Heart left ventricle (tissue), 16 donors: ENCODE results near the gene NR4A1. TPM values are rescaled to one million over a fixed set of nuclear protein-coding genes. Genes with fewer than 3 reads are reported as not detected.
A peak's percentile ranks its signal among the peaks of the same experiment; 100 is the strongest.

Experiments used
- ATAC-seq, 4 donors: fragments of 200-7000 bp; cut with Tn5 transposase; one replicate each; pipeline ENCODE4 v1.9.1; 2020 to 2022; ENCODE audit warnings: moderate library complexity in 4 of 4, mild to moderate bottlenecking in 3 of 4, moderate number of reproducible peaks in 1 of 4
- DNase-seq, 5 donors: peaks; one replicate each; pipeline ENCODE4 v3.0.0-alpha.2; 2020
- H3K27ac ChIP-seq, 12 donors: fragments of 200-600 bp; sonication (generic) in 4 of 12; one replicate each; pipeline versions ENCODE4 v1.5.0 to v1.8.0; 2016 to 2022; ENCODE audit warnings: mild to moderate bottlenecking in 2 of 12
- H3K27me3 ChIP-seq, 9 donors: fragments of 200-600 bp; sonication (generic) in 2 of 9; one replicate each; pipeline versions ENCODE4 v1.5.1 to v1.8.0; 2016 to 2022; ENCODE audit warnings: mild to moderate bottlenecking in 3 of 9
- H3K36me3 ChIP-seq, 9 donors: fragments of 200-600 bp; sonication (generic) in 2 of 9; one replicate each; pipeline versions ENCODE4 v1.5.0 to v1.8.0; 2018 to 2022; ENCODE audit warnings: mild to moderate bottlenecking in 2 of 9
- H3K4me1 ChIP-seq, 12 donors: fragments of 200-600 bp; sonication (generic) in 4 of 12; one replicate each; pipeline versions ENCODE4 v1.5.0 to v1.8.0; 2016 to 2022; ENCODE audit warnings: mild to moderate bottlenecking in 3 of 12
- H3K4me3 ChIP-seq, 12 donors: fragments of 200-600 bp; sonication (generic) in 4 of 12; one replicate each; pipeline versions ENCODE4 v1.5.0 to v1.8.0; 2017 to 2022; ENCODE audit warnings: mild to moderate bottlenecking in 9 of 12, moderate library complexity in 4 of 12
- H3K9me3 ChIP-seq, 12 donors: fragments of 200-600 bp; sonication (generic) in 4 of 12; one replicate each; pipeline versions ENCODE4 v1.5.0 to v1.8.0; 2016 to 2022; ENCODE audit warnings: mild to moderate bottlenecking in 1 of 12
- POLR2A ChIP-seq, 2 donors: fragments of 450-650 bp; IDR thresholded peaks; one replicate each; pipeline ENCODE4 v1.6.1; 2017; ENCODE audit warnings: antibody characterized with exemption in 2 of 2, mild to moderate bottlenecking in 2 of 2, moderate library complexity in 2 of 2
- WGBS, 4 donors: extraction: QIAGEN DNeasy Blood & Tissue Kit in 2 of 4; methylation state at CpG; one replicate each; pipeline versions ENCODE4 v1.1.5 to v1.1.7; 2013 to 2018; 5-methylcytosine and 5-hydroxymethylcytosine counted together
- intact Hi-C, 10 donors: fragments of 100-400 bp; cut with DNase I; formaldehyde crosslinking; loops; one replicate each; pipeline versions ENCODE4 v1.11.1 to v1.14.2; 2022
- polyA plus RNA-seq, 2 donors: library from polyadenylated mRNA; stranded (reverse); fragments of 200-250 nt; gene quantifications; one replicate each; pipeline ENCODE4 v1.2.3, GENCODE V29; 2013
- total RNA-seq, 9 donors: library from RNA; depleted of rRNA in 2 of 9; stranded (reverse); fragments of >200 nt in 2 of 9; fragmentation: NEBNext Ultra II Directional in 3 of 9; extraction: Animal tissue kit (Norgen Biotek cat#: 25700) in 3 of 9; gene quantifications; one replicate each; pipeline versions ENCODE4 v1.1.0 to v1.2.4, GENCODE V29; 2016 to 2023
- TF ChIP-seq, protein P1 (sequence below), 12 donors: fragments of 200-600 bp; sonication (generic) in 4 of 12; IDR thresholded peaks; one replicate each; pipeline versions ENCODE4 v1.5.0 to v1.8.0; 2018 to 2022; ENCODE audit warnings: antibody characterized with exemption in 12 of 12, mild to moderate bottlenecking in 5 of 12
- donor health status: ischemic (EF 13 %, LVEDD 7.1; RV severe dilation, severe dysfunction).
- donor health status: healthy with polysubstance abuse.
- donor health status: DM: no; HTN: yes; CAD: no.
- donor health status: DM: no; HTN: no; CAD: no.
- donor health status: ischemic (EF 25% LVEDD 6.9; RV normal size, moderate dysfunction).
- donor health status: ischemic (EF 25% LVEDD 5.7; RV mildly dilated, moderate dysfunction).
- donor health status: healthy.
- donor health status: DM: yes; HTN: yes; CAD: no.
- donor health status: ischemic (EF 35%, LVEDD 5.7; RV mildly dilated, moderate dysfunction).
- donor health status: nonischemic (EF 11% LVEDD 7.7; RV severe dilation, severe dysfunction).
- donor health status: DM: yes; HTN: yes; CAD: no.
- donor health status: PGD.
- donor health status: ischemic (EF 29% LVEDD 5.4; RV normal size, mild dysfunction).
- donor health status: nonischemic (EF 23%, LVEDD 6.1; RV moderate dilation, normal function).

The NR4A1 gene
- total and polyA plus RNA-seq, 11 donors: 22.0 to 140 (median 46.0) TPM

DNA sequence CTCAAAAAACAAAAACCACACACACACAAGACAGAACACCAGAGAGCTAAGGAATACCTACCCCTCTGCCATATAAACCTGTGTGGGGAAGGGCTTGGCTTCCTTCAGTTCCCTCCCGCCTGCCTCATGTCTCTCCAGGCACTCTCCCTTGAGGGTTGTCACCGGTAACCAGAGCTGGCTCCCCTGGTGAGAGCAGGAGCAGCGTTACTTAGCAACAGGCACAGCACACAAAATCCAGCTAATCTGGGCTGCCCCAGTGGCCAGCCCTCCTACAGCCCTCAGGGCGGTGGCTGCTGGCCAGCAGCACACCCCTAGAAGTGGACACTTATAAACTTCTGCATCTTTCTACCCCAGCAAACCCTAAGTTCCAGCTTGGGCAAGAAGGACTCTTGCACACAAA, 21.6 kb upstream of the NR4A1 start:
- peak in 4 of 5 donors; percentile 66 to 81 (median 74) for DNase-seq
- H3K27ac ChIP-seq: peak overlapping the region in 6 of 12 donors; percentile 1 to 71 (median 28)
- H3K4me1 ChIP-seq: peaks cover 5 to 66% (median 39%) of the 10 kb centered on the region in 12 donors
- ATAC-seq: peak; percentile 4 to 19 (median 11)
- H3K36me3 ChIP-seq: no peaks in the 10 kb centered on the region
- no peak overlapping the region for H3K4me3 ChIP-seq
- WGBS, 4 donors: 24 to 30% (median 29%) methylated on average over 3 to 4 of the region's 4 CpGs
- H3K9me3 ChIP-seq: no peaks in the 10 kb centered on the region
- TF ChIP-seq, protein P1, sequence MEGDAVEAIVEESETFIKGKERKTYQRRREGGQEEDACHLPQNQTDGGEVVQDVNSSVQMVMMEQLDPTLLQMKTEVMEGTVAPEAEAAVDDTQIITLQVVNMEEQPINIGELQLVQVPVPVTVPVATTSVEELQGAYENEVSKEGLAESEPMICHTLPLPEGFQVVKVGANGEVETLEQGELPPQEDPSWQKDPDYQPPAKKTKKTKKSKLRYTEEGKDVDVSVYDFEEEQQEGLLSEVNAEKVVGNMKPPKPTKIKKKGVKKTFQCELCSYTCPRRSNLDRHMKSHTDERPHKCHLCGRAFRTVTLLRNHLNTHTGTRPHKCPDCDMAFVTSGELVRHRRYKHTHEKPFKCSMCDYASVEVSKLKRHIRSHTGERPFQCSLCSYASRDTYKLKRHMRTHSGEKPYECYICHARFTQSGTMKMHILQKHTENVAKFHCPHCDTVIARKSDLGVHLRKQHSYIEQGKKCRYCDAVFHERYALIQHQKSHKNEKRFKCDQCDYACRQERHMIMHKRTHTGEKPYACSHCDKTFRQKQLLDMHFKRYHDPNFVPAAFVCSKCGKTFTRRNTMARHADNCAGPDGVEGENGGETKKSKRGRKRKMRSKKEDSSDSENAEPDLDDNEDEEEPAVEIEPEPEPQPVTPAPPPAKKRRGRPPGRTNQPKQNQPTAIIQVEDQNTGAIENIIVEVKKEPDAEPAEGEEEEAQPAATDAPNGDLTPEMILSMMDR (IDR thresholded peaks at IDR 0.05): no peak
- no peak for TF ChIP-seq POLR2A (IDR thresholded peaks at IDR 0.05)
- intact Hi-C loops: loop anchor here in 1 of 10 donors (2.0 kb wide), 1 partner anchor 45 kb away; no protein-coding TSS in a partner anchor
- H3K27me3 ChIP-seq: no peaks in the 10 kb centered on the region

DNA sequence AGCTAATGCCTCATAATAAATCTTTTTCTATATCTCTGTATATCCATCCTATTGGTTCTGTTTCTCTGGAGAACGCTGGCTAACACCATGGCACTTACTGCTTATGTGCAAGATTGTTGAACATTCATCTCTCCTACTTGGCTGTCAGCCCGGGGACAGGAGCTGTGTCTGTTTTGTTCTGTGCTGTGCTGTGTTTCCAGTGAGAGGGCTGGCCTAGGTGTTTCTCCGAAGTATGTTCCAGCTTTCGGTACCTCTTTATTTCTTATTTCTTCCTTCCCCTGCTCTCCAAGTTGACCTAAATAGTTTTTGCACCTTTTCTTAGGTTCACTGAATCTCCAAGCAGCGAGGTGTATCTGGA, 18.8 kb upstream of the NR4A1 start:
- peak overlapping the region in 10 of 12 donors; percentile 13 to 52 (median 43) for H3K4me3 ChIP-seq
- peak in 4 of 5 donors; percentile 84 to 86 (median 84) for DNase-seq
- no peaks in the 10 kb centered on the region for H3K9me3 ChIP-seq
- 3 to 7% (median 5%) methylated on average over 5 of the region's 5 CpGs for WGBS, 4 donors
- TF ChIP-seq, protein P1 (IDR thresholded peaks at IDR 0.05): no peak
- TF ChIP-seq POLR2A (IDR thresholded peaks at IDR 0.05): no peak
- peak overlapping the region; percentile 83 to 98 (median 96) for H3K27ac ChIP-seq
- no peaks in the 10 kb centered on the region for H3K27me3 ChIP-seq
- intact Hi-C loops: loop anchor here in 4 of 10 donors (2.0 kb wide), 2 partner anchors 18 to 36 kb away; partner anchors contain the start of genes NR4A1 (in 4 of the 4) and ATG101 (in 2 of the 4)
- peaks cover 14 to 61% (median 36%) of the 10 kb centered on the region in 12 donors for H3K4me1 ChIP-seq
- H3K36me3 ChIP-seq: no peaks in the 10 kb centered on the region
- ATAC-seq: peak; percentile 29 to 56 (median 51)

DNA sequence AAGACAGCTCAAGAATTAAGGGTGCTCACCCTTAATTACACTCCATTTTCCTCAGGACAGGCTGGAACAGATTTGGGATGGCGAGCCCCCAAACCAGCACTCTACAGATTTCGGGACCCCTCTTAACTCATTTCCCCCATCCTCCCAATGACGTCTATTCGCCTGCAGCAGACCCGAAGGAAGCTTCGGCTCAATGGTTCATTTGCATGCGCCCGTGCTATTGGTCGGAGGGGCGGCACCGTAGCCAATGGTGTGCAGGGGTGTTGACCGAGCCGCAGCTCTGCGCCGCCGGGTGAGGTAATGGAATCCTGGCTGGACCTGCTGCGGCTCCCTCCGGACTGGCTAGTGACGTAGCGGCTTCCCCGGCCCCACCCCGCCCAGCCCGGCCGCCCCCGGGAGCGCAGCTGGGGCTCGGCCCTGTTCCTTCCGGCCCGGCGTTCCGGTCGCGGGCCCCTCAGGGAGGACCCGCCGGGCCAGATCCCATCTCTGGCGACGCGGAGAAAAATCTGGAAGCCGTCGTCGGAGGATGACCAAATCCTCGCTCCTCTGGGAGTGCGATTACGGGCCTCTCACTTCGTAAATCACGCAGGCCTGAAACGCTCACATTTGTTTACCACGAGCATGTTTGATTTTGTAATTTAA, 18.3 kb upstream of the NR4A1 start:
- DNase-seq: peak; percentile 98 to 100 (median 99)
- Histone ChIP-seq H3K9me3 (no peaks in the 10 kb centered on the region), H3K4me1 (peaks cover 14 to 63% (median 38%) of the 10 kb centered on the region in 12 donors), H3K27me3 (no peaks in the 10 kb centered on the region), H3K27ac (peak overlapping the region; percentile 83 to 98 (median 96)), H3K4me3 (peak overlapping the region in 10 of 12 donors; percentile 20 to 52 (median 43)), H3K36me3 (no peaks in the 10 kb centered on the region)
- TF ChIP-seq POLR2A (IDR thresholded peaks at IDR 0.05): peak; percentile 85 to 91
- TF ChIP-seq, protein P1 (IDR thresholded peaks at IDR 0.05): no peak
- ATAC-seq: peak; percentile 92 to 95 (median 94)
- intact Hi-C loops: loop anchor here in 4 of 10 donors (2.0 kb wide), 2 partner anchors 18 to 36 kb away; partner anchors contain the start of genes NR4A1 (in 4 of the 4) and ATG101 (in 2 of the 4)
- 0 to 2% (median 0%) methylated on average over 17 to 48 of the region's 48 CpGs for WGBS, 4 donors

DNA sequence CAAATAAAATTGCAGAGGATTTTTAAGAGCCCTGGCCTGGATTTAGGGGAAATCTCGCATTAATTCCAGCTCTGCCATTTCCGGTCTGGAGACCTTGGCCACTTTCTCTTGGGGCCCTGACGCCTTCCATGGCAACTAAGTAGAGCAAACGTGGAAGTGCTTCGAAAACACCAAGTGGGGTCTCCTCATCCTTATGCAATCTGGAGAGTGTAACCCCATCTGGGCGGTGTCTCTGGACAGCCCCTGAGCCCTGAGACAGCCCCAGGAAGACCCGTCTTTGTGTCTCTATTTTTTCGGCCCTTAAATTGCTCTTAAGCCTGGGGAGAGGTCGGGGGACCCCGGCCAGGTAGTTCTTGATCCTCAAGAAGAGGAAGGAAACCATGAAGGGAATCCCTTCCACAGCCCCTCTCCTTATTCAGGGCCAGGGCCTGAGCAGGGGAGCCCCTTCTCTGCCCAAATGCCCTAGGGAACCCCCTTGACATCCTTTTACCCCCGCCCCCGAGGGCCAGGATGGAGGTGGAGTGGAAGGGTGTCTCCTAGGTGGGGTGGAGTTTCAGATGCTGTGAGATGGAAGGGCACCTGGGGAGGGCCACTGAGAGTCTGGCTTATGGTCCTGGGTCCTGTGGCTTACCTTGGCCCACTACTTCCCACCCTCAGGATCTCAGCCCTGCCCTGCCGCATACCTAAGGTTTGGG, 17.6 kb upstream of the NR4A1 start:
- ATAC-seq: no peak
- H3K9me3 ChIP-seq: no peaks in the 10 kb centered on the region
- intact Hi-C loops: loop anchor here in 4 of 10 donors (2.0 kb wide), 2 partner anchors 17 to 35 kb away; partner anchors contain the start of genes NR4A1 (in 4 of the 4) and ATG101 (in 2 of the 4)

More for the DNA sequence above, 17.6 kb upstream of the NR4A1 start:
- H3K27me3 ChIP-seq: no peaks in the 10 kb centered on the region
- H3K4me3 ChIP-seq: peak overlapping the region in 10 of 12 donors; percentile 20 to 52 (median 42)
- H3K4me1 ChIP-seq: peaks cover 14 to 69% (median 45%) of the 10 kb centered on the region in 12 donors
- H3K27ac ChIP-seq: peak overlapping the region; percentile 71 to 98 (median 96)
- H3K36me3 ChIP-seq: no peaks in the 10 kb centered on the region
- WGBS, 4 donors: 58 to 62% (median 60%) methylated on average over 11 to 13 of the region's 13 CpGs
- TF ChIP-seq POLR2A (IDR thresholded peaks at IDR 0.05): no peak
- DNase-seq: peak in 1 of 5 donors; percentile 41
